Limb (tissue), 2 donors: ENCODE results near the gene KLHL10.

ENCODE experiments used
- DNase-seq, 2 donors: peaks; one replicate each; pipeline ENCODE4 v3.0.0-alpha.2; 2016; ENCODE audit errors: extremely low spot score in 2 of 2

The KLHL10 gene

DNA sequence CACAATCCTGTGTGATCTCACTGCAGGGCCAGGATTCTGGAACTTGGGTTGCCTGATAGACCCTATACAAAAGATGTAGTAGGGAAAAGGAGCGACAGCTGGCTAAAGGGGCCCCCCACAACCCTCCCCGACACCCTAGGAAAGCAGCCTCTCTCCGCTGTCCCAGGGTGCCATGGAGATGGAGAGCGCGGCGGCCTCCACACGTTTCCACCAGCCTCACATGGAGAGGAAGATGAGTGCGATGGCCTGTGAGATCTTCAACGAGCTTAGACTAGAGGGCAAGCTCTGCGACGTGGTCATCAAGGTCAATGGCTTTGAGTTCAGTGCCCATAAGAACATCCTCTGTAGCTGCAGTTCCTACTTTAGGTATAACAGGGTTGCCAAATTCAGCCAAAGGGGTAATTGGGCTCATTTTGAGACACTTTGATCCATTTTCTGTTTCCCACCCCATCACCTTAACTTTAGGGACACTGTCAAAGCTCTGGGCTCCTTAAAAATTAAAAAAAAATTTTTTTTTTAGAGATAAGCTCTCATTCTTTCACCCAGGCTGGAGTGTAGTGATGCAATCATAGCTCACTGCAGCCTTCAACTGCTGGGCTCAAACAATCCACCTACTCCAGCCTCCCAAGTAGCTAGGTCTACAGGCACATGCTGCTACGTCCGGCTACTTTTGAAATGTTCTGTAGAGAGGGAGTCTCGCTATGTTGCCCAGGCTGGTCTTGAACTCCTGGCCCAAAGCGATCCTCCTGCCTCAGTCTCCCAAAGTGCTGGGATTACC is at the start of gene KLHL10:
KLHL10 (plus strand) TSS at position 65 of the 778 bp plus-strand sequence; CDS start at position 173, 108 bp downstream.
- no peak for DNase-seq

- no peak for DNase-seq
Measured at GRCh38 chr17:41792845-41793783, 44.5 kb upstream of the KLHL10 start.

DNA sequence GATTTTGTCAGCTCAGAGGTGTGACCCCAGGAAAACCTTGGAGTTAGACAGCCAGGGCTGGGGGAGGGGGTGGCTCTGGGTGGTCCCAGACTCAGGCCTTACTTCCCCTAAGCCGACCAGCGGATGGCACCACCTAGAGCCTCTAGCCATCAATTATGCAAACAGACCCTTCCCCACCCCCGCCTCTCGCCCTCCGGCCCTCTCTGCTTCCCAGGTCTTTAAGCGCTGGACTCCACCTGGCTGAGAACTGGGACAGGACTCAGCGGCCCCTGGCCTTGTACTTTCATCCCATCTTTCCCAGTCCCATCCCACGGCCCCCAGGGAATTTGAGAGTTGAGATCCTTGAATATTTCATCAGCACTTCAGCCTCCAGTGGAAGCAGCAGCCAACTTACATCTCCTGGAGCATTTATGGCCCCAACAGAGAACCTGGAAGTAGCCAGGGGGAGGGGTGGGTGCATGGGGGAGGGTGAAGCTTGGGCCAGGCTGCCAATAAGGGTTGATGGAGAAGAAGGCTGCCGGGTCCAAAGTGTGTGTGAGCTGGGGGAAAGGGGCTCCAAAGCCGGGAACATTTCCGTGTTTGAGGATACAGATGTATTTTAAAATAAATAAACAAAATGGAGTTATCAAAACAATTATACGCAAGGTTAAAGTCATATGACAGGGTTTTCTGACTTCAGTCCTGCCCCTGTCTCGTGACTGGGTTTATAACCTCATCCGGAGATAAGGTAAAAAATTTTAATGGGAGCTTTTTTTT is 43.7 kb upstream of the KLHL10 start:
- DNase-seq, result no peak

DNA sequence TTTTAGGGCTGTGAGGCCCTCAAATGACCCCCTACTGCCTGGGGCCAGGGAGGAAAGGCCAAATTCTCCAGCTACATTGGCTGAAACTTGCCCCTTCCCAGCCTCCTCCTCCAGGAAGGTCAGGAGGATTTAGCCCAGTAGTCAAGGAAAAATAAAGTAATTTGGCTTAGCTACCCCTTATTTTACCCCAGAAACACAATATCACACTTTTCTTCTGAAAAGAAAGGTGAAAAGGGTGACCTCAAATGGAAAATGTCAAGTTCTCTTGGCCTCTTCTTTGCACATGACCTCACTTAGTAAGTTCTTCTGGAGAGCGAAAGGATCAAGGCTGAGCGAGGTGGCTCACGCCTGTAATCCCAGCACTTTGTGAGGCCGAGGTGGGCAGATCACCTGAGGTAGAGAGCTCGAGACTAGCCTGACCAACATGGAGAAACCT is 43.1 kb upstream of the KLHL10 start:
- no peak for DNase-seq

- DNase-seq, result no peak
Measured at GRCh38 chr17:41796121-41796895, 41.3 kb upstream of the KLHL10 start.

GRCh38 chr17:41797377-41797776 is 40.2 kb upstream of the KLHL10 start:
- DNase-seq, result no peak

DNA sequence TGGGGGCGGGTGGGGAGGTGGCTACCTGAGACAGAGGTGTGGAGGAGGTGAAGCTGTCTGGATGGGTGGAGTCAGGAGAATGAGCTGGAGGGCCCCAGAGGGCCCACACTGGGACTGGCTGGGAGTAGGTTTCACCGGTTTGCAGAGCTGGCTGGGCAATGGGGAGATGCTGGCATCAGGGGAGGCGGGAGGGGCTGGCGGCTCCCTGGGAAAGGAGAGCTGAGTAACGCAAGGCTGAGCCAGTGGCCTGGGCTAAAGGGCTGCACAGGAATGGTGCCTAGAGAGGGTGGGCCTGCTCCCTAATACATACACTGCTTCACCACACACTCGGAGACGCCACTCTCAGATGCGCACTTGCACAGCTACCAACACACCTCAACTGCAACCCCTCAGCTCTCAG is 38.3 kb upstream of the KLHL10 start:
- no peak for DNase-seq

DNA sequence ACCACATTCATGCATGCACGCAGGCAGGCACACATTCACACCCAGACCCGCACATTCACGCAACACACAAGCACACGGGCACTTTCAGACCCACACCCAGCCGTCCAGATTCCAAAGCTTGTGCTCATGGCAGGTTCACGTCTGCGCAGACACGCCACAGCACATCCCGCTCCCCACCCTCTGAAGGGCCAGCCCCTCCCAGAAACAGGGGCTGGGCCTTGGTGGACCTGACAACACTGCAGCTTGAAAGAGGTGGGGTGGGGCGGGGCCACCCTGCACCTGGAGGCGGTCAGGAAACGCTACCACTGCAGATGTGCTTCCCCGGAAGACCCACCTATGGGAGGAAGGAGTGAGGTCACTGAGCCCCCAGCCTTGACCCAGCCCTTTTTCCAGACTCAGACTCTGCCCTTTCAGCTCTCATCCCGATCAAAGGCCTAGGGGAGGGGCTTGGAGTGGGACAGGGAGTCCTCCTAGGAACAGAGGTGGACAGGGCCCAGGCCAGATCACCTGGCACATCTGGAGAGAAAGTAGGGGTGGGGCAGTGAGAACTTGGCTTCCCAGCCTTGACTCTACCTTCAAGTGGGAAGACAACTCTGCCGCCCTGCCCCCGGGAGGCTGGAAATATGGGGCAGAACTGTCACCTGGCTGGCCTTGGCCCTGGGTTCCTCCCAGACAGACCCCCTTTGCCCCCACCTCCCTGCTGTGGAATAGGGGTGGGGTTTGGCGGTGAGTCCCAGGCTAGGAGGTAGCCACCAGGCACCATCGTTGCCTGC is 36.8 kb upstream of the KLHL10 start:
- peak in 1 of 2 donors; percentile 65 for DNase-seq

DNA sequence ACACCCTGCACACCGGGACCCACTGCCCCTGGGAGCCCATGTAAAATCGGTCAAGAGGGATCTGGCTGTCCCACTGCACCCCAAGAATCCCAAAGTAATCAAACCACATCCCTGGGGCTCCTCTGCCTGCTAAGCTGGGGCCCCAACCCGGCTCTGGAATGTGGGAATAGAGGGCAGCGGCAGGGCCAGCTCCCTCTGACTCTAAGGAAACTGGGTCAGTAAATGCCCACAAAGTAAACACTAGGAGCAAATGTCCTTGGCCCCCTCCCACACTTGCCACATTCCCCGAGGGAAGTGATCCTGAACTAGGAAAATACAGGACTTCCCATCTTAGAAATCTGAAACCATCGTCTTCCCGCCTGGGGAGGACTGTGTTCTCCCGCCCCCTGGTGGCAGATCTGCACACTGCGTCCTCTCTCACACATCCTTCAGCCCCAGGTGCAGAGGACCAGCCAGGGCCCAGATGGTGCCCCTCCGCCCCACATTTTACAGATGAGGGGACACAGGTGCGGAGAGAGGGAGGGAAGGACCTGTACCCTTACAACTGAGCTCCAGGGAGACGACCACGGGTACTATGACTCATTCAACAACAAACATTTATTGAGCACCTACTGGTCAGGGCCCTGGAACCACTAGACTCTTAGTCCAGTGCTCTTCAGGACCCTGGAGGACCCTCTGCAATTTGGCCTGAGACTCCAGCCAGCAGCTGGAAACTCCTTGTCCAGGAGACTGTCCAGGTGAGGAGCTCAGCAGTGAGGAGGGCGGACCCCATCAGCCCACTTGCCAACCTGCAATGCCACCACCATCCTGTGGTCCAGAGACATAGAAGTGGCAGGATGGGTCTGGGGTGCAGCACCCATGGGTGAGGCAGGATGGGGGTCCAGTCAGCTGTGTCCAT is 36.0 kb upstream of the KLHL10 start:
- peak; percentile 80 to 90 for DNase-seq

DNA sequence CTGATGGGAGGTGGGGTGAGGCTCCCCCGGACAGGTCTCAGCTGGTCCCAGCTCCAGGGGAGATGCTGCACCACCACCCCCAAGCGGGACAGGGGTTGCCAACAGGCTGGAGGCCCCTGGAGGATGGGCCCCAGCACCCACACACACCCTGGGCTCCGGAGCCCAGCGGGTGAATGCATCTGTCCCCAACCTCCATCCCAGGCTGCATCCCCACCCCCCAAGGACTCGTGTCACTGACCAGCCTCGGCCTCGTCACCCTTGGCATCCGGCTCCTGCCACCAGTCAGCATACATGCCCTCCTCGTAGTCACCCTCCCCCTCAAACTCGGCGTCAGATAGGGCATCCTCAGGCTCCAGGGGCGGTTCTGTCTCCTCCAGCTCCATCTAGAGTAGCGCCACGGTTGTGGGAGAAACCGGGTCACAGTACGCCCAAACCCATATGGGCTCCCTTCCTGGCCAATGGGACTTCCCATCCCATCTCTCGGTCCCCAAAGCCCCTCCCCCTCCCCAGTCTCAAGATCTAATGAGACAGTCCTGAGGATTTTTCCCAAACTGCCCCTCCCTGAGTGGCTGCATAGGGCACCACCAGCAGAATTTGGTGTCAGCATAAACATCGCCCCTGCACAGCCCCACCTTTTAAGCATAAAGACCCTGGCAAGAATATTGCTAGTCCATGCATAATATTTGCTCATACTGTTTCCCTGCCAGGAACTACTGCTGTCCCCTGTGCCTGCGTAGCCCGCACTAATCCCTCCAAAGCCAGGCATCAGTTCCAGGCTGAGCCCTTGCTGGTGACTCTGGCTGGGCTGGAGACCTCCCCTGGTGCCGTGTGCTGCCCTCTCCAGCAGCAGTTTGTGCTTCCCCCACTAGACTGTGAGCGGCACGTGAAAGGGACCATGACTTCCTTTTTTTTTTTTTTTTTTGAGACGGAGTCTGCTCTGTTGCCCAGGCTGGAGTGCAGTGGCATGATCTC is 34.3 kb upstream of the KLHL10 start:
- DNase-seq, result no peak

DNA sequence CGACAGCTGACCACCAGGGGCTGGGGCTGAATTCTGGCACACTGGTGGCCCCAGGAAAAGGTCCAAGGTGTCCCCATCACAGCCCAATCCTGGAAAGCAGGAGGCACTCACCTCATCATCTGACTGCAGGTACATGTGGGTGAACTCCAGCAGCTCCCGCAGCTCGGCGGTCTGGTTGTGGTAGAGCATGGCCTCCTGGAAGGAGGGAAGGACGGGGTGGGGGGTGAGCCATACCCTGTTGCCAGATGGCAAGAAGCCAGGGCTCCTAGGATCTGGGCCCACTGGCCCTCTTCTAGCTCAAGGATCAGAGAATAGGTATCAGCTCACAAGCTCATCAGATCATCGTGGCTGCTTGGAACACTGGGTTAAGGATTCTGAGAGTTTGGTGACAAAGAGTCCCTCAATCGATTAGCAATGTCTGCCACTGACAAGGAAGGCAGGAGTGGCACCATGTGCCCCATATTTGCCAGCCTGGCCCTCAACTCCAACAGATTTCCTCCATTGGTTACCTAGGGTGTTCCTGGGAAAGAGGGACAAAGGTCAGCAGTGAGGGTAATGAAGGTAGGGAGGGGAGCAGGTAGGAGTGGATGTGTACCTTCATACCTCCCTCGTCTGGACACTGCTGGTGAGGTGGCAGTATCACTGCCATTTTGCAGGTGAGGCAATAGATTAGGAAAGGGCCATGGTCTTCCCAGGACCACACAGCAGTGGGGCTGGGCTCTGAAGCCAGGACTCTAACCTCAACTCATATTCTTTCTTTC is 30.8 kb upstream of the KLHL10 start:
- no peak for DNase-seq

- DNase-seq, result no peak
Measured at GRCh38 chr17:41810659-41811548, 26.7 kb upstream of the KLHL10 start.

DNA sequence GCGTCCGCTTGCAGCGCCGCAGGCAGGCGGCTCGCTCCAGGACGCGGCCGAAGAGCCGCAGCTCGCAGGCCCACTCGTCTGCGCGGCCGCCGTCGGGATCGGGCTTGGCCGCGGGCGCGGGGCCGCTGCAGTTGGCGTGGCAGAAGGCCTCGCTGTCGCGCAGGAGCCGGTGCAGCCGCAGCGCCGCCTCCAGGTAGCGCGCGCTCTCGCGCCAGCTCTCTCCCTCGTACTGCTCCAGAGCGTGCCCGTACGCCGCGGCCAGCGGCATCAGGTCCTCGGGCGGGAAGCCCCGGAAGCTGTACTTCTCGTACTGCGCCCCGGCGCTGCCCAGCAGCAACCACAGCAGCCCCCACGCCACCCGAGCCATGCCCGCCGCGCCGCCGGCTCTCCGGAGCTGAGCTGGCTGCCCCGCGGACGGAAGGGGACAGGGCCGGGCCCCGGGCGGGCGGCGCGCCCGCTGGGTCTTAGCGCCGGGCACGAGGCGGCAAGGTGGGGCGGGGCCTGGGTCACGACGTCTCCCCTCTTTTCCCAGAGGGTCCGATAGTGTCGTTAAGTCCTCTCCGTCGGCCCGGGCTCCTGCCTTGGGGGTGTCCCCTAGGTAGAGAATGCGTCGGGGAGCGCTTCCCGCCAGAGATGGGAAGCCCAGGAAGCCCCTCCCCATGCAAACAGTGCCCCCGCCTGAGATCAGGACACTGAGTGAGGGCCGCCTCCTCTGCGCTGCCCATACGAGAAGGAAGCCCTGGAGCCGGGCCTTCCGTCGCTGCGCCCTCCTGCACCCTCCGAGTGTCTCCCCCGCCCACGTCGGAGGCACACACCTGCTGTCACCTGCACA is 25.9 kb upstream of the KLHL10 start, which contains the start of gene P3H4:
P3H4 (minus strand) TSS at position 401 of the 832 bp plus-strand sequence; CDS start at position 367, 34 bp downstream.
- DNase-seq, result peak; percentile 74 to 91

GRCh38 chr17:41812381-41813151 is 25.1 kb upstream of the KLHL10 start, which contains the start of gene FKBP10:
Gene FKBP10, plus strand, starts transcription at chr17:41813004. Its CDS starts 31 bp downstream, at chr17:41813035.
- DNase-seq, result peak; percentile 89 to 94
